ENCODE measurements around the gene RNF208. TPM values are rescaled to one million over a fixed set of nuclear protein-coding genes. Genes with fewer than 3 reads are reported as not detected.

The RNF208 gene
- polyA plus RNA-seq, 1 of the 3 experiments (the other 2 are of a cell fraction) = 2.7 TPM

GRCh38 chr9:137214620-137215019 is 7.4 kb downstream of the RNF208 start:
- Histone ChIP-seq H3K9me2 (no peaks in the 10 kb centered on the region), H3K36me3 (replicated peaks in 1 of 2; ENCODE audit: control insufficient read depth in 1 of 2, insufficient read depth in 2 of 2, low read length in 1 of 2) (peaks cover 0 to 14% of the 10 kb centered on the region in 2 experiments), H3K27me3 (ENCODE audit: insufficient read depth) (no peaks in the 10 kb centered on the region), H3K4me2 (no peak overlapping the region), H3K4me3 (ENCODE audit: low read depth in 2 of 2, low read length in 1 of 2) (no peak overlapping the region), H3K9me3 (no peaks in the 10 kb centered on the region), H3K4me1 (ENCODE audit: control insufficient read depth in 1 of 2, insufficient read depth in 2 of 2, low read depth in 1 of 2, low read length in 1 of 2) (0 out of 4 replicates have a peak, but pooled peaks cover 0 to 5% of the 10 kb centered on the region in 2 experiments), H3K9ac (no peak overlapping the region), H4K20me1 (ENCODE audit: insufficient read depth) (no peaks in the 10 kb centered on the region), H3K27ac (ENCODE audit: low read depth in 2 of 2, low read length in 1 of 2) (no peak overlapping the region), H3K79me2 (ENCODE audit: insufficient read depth) (no peaks in the 10 kb centered on the region), H3F3A (replicated peaks; ENCODE audit: insufficient read depth) (no peaks in the 10 kb centered on the region), H2AFZ (ENCODE audit: low read depth) (no peak overlapping the region)
- TF ChIP-seq, protein P1, sequence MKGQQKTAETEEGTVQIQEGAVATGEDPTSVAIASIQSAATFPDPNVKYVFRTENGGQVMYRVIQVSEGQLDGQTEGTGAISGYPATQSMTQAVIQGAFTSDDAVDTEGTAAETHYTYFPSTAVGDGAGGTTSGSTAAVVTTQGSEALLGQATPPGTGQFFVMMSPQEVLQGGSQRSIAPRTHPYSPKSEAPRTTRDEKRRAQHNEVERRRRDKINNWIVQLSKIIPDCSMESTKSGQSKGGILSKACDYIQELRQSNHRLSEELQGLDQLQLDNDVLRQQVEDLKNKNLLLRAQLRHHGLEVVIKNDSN (IDR thresholded peaks at IDR 0.05; ENCODE audit: borderline replicate concordance, low read depth) = no peak
- TF ChIP-seq REST (IDR thresholded peaks at IDR 0.05; ENCODE audit: low read depth, low read length) = no peak
- no peak for TF ChIP-seq GATA2 (CRISPR knock-in tag; IDR thresholded peaks at IDR 0.05)
- TF ChIP-seq NFIC (IDR thresholded peaks at IDR 0.05; ENCODE audit: borderline replicate concordance) = no peak
- no peak for TF ChIP-seq RAD21 (IDR thresholded peaks at IDR 0.05; ENCODE audit: low read length)
- TF ChIP-seq EP300 (IDR thresholded peaks at IDR 0.05; ENCODE audit: borderline replicate concordance in 1 of 2, low read depth in 1 of 2, low read length in 1 of 2) = no peak
- TF ChIP-seq, protein P2, sequence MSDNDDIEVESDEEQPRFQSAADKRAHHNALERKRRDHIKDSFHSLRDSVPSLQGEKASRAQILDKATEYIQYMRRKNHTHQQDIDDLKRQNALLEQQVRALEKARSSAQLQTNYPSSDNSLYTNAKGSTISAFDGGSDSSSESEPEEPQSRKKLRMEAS (IDR thresholded peaks at IDR 0.05; ENCODE audit: low read depth) = no peak
- TF ChIP-seq TCF12 (IDR thresholded peaks at IDR 0.05) = no peak
- TF ChIP-seq TAF1 (IDR thresholded peaks at IDR 0.05; ENCODE audit: borderline replicate concordance, low read depth, low read length) = no peak
- TF ChIP-seq ZBTB33 (IDR thresholded peaks at IDR 0.05; ENCODE audit: borderline replicate concordance, low read depth) = no peak
- DNase-seq = no peak
- ChIA-PET CTCF (interaction anchor here (1.9 kb wide), 1 partner anchor 12 kb away, joined by 6 read pairs; the partner anchor contains the start of gene RNF224), POLR2A (interaction anchor here (1.3 to 1.9 kb wide), 2 partner anchors 14 to 26 kb away, joined by 3 to 6 read pairs; partner anchors contain the start of genes TPRN and TUBB4B)
- WGBS (ENCODE audit: low lambda C conversion rate) = 95% methylated on average over 18 of the region's 19 CpGs

All from SK-N-SH (cell line).